Natural killer cell treated with Interleukin-12 subunit alpha and Interleukin-12 subunit beta and Interleukin-15 and Interleukin-18, amount 100 ng/mL, for 72 hours (primary cell): ENCODE measurements around the gene WDR93. TPM values are rescaled to one million over a fixed set of nuclear protein-coding genes. Genes with fewer than 3 reads are reported as not detected.

Experiments
- ATAC-seq, 2 donors: fragments of 150-1000 bp; cut with Tn5 transposase in 1 of 2; sonication (Bioruptor Pico), chemical (Tn5 transposase) in 1 of 2; 2 replicates each; pipeline ENCODE4 v1.10.0; 2021
- DNase-seq: peaks from one replicate; pipeline ENCODE4 v3.0.0; 2022; ENCODE audit warnings: low spot score
- H3K27ac Mint-ChIP-seq, 2 donors: 1 replicate in 1 of 2; 2 replicates in 1 of 2; pipeline ENCODE4 v1.8.0; 2022; ENCODE audit warnings: mixed read lengths in 2 of 2, mild to moderate bottlenecking in 1 of 2, moderate library complexity in 1 of 2
- H3K27me3 Mint-ChIP-seq, 2 donors: 1 replicate in 1 of 2; 2 replicates in 1 of 2; pipeline ENCODE4 v1.8.0; 2022; ENCODE audit warnings: mixed read lengths in 2 of 2
- H3K36me3 Mint-ChIP-seq: one replicate; pipeline ENCODE4 v1.8.0; 2022; ENCODE audit warnings: mixed read lengths
- H3K4me1 Mint-ChIP-seq, 2 donors: 1 replicate in 1 of 2; 2 replicates in 1 of 2; pipeline ENCODE4 v1.8.0; 2022; ENCODE audit warnings: low read depth in 2 of 2, mixed read lengths in 2 of 2, mild to moderate bottlenecking in 1 of 2
- H3K4me3 Mint-ChIP-seq: one replicate; pipeline ENCODE4 v1.8.0; 2022; ENCODE audit warnings: mixed read lengths
- H3K9me3 Mint-ChIP-seq: 2 replicates; pipeline ENCODE4 v1.8.0; 2022; ENCODE audit warnings: mixed read lengths
- total RNA-seq, 2 donors: library from RNA; stranded (reverse); gene quantifications; one replicate each; pipeline ENCODE4 v1.2.3, GENCODE V29; 2022

Gene WDR93
- total RNA-seq, 2 donors from 2014 or later: not detected

GRCh38 chr15:89735773-89736172 is 45.2 kb downstream of the WDR93 start:
- DNase-seq (no peak), ATAC-seq (no peak)
- Mint-ChIP-seq H3K4me1 (no peaks in the 10 kb centered on the region), H3K4me3 (no peak overlapping the region), H3K36me3 (no peaks in the 10 kb centered on the region), H3K27ac (no peak overlapping the region), H3K9me3 (no peaks in the 10 kb centered on the region), H3K27me3 (peaks cover 17 to 18% of the 10 kb centered on the region in 2 donors)

DNA sequence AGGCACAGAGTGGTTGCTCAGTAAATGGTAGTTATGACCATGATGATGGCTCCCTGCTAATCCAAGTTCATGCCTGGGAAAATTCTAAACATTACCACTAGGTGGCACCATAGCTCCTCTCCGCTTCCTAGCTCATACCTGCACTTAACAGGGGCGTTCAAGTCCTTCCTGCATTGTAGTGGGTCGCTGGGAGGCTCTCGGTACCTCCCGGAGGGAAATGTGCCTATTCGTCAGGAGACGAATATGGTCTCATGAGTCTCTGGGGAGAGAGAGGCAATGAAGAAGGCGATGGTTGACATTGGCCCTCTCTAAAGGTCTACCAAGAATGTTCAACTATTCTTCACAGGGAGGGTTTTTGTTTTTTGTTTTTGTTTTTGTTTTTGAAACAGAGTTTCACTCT is 49.5 kb downstream of the WDR93 start:
- no peak for DNase-seq
- Mint-ChIP-seq H3K9me3 (no peaks in the 10 kb centered on the region), H3K4me1 (no peaks in the 10 kb centered on the region), H3K27ac (no peak overlapping the region), H3K36me3 (no peaks in the 10 kb centered on the region), H3K27me3 (peaks cover 10 to 14% of the 10 kb centered on the region in 2 donors), H3K4me3 (no peak overlapping the region)
- ATAC-seq: peak; percentile 75 to 76

DNA sequence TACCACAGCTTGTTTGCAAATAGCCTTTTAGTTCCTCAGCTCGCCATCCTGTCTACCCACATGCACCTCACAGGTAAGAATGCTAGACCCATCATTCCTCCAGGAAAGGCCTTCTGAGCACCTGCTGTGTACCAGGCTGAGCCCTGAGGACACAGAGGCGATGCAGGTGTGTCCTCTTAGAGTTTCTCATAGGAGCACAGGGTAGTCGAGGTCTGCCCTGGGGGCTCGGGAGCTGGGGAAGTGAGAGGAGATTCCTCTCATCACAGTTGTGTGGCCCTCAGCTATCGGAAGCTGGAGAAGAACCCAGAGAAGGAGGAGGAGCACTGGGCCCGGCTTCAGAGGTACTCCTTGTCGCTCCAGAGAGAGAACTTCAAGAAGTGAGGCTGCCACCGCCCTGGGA is 52.4 kb downstream of the WDR93 start:
- H3K9me3 Mint-ChIP-seq: no peaks in the 10 kb centered on the region
- H3K27ac Mint-ChIP-seq: no peak overlapping the region
- no peaks in the 10 kb centered on the region for H3K36me3 Mint-ChIP-seq

DNA sequence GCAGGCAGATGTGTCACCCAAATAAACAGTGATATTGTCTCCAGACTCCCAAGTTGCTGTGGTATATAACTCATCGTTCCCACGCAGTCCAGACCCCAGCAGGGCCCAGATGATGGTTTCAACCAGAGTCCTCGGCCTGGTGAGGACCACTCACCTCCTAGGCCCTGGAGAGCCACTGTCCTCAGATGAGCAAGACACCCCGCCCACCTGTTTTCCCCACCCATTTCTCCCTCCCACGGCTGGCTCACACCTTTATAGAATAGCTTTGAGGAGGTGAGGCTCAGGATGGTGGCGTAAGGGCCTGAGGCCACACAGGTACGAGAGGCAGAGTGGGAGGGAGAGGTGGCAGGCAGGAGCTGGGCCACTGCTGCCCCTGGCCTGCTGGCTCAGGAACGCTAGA is 53.0 kb downstream of the WDR93 start:
- H3K4me3 Mint-ChIP-seq: no peak overlapping the region
- DNase-seq (no peak), ATAC-seq (no peak)
- no peaks in the 10 kb centered on the region for H3K4me1 Mint-ChIP-seq
- no peak overlapping the region for H3K27ac Mint-ChIP-seq
- H3K27me3 Mint-ChIP-seq: peaks cover 0 to 3% of the 10 kb centered on the region in 2 donors
- H3K36me3 Mint-ChIP-seq: no peaks in the 10 kb centered on the region
- H3K9me3 Mint-ChIP-seq: no peaks in the 10 kb centered on the region

More for the DNA sequence above, 52.4 kb downstream of the WDR93 start:
- no peak for DNase-seq
- H3K27me3 Mint-ChIP-seq: peaks cover 0 to 3% of the 10 kb centered on the region in 2 donors
- no peak overlapping the region for H3K4me3 Mint-ChIP-seq
- H3K4me1 Mint-ChIP-seq: no peaks in the 10 kb centered on the region
- ATAC-seq: no peak

- Mint-ChIP-seq H3K4me1 (peaks cover 0 to 2% of the 10 kb centered on the region in 2 donors), H3K4me3 (no peak overlapping the region), H3K27ac (no peak overlapping the region), H3K27me3 (no peaks in the 10 kb centered on the region), H3K36me3 (no peaks in the 10 kb centered on the region), H3K9me3 (no peaks in the 10 kb centered on the region)
- DNase-seq (no peak), ATAC-seq (no peak)
These were observed 54.5 kb downstream of the WDR93 start for GRCh38 chr15:89745131-89745530.

- no peaks in the 10 kb centered on the region for H3K9me3 Mint-ChIP-seq
- H3K4me3 Mint-ChIP-seq: no peak overlapping the region
- H3K4me1 Mint-ChIP-seq: peaks cover 0 to 2% of the 10 kb centered on the region in 2 donors
- H3K27ac Mint-ChIP-seq: no peak overlapping the region
- no peaks in the 10 kb centered on the region for H3K36me3 Mint-ChIP-seq
- DNase-seq: no peak
- ATAC-seq: no peak
- H3K27me3 Mint-ChIP-seq: no peaks in the 10 kb centered on the region
These were observed 55.2 kb downstream of the WDR93 start for GRCh38 chr15:89745768-89746167.

DNA sequence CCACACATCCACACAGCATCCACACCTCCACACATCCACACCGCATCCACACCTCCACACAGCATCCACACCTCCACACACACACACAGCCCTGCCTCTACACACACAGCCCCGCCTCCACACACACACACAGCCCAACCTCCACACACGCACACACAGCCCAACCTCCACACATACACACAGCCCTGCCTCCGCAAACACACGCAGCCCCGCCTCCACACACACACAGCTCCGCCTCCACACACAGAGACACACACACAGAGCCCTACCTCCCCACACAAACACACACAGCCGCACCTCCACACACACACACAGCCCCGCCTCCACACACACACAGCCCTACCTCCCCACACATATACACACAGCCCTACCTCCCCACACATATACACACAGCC is 55.8 kb downstream of the WDR93 start:
- no peak overlapping the region for H3K4me3 Mint-ChIP-seq

GRCh38 chr15:89747708-89748682 is 57.4 kb downstream of the WDR93 start:
- no peak for ATAC-seq
- H3K27me3 Mint-ChIP-seq: no peaks in the 10 kb centered on the region

More for the DNA sequence above, 55.8 kb downstream of the WDR93 start:
- H3K27me3 Mint-ChIP-seq: no peaks in the 10 kb centered on the region
- peaks cover 0 to 2% of the 10 kb centered on the region in 2 donors for H3K4me1 Mint-ChIP-seq
- no peak for DNase-seq
- no peak for ATAC-seq
- H3K36me3 Mint-ChIP-seq: no peaks in the 10 kb centered on the region
- no peak overlapping the region for H3K27ac Mint-ChIP-seq
- H3K9me3 Mint-ChIP-seq: no peaks in the 10 kb centered on the region

GRCh38 chr15:89749054-89749453 is 58.4 kb downstream of the WDR93 start:
- no peaks in the 10 kb centered on the region for H3K36me3 Mint-ChIP-seq
- peaks cover 0 to 2% of the 10 kb centered on the region in 2 donors for H3K4me1 Mint-ChIP-seq
- no peak overlapping the region for H3K27ac Mint-ChIP-seq
- DNase-seq (no peak), ATAC-seq (no peak)
- H3K27me3 Mint-ChIP-seq: no peaks in the 10 kb centered on the region
- H3K9me3 Mint-ChIP-seq: no peaks in the 10 kb centered on the region
- peak overlapping the region; percentile 83 for H3K4me3 Mint-ChIP-seq

More at GRCh38 chr15:89747708-89748682, 57.4 kb downstream of the WDR93 start:
- Mint-ChIP-seq H3K4me1 (peaks cover 0 to 2% of the 10 kb centered on the region in 2 donors), H3K9me3 (no peaks in the 10 kb centered on the region), H3K36me3 (no peaks in the 10 kb centered on the region), H3K27ac (no peak overlapping the region), H3K4me3 (peak overlapping the region; percentile 0)
- DNase-seq: no peak

- peaks cover under 1 to 2% of the 10 kb centered on the region in 2 donors for H3K27me3 Mint-ChIP-seq
- H3K9me3 Mint-ChIP-seq: no peaks in the 10 kb centered on the region
- no peaks in the 10 kb centered on the region for H3K36me3 Mint-ChIP-seq
- DNase-seq: no peak
- H3K4me1 Mint-ChIP-seq: peaks cover 0 to 2% of the 10 kb centered on the region in 2 donors
- peak overlapping the region; percentile 83 for H3K4me3 Mint-ChIP-seq
- ATAC-seq: no peak
- peak overlapping the region in 1 of 2 donors; percentile 49 for H3K27ac Mint-ChIP-seq
These were observed 58.9 kb downstream of the WDR93 start for GRCh38 chr15:89749526-89749925.

DNA sequence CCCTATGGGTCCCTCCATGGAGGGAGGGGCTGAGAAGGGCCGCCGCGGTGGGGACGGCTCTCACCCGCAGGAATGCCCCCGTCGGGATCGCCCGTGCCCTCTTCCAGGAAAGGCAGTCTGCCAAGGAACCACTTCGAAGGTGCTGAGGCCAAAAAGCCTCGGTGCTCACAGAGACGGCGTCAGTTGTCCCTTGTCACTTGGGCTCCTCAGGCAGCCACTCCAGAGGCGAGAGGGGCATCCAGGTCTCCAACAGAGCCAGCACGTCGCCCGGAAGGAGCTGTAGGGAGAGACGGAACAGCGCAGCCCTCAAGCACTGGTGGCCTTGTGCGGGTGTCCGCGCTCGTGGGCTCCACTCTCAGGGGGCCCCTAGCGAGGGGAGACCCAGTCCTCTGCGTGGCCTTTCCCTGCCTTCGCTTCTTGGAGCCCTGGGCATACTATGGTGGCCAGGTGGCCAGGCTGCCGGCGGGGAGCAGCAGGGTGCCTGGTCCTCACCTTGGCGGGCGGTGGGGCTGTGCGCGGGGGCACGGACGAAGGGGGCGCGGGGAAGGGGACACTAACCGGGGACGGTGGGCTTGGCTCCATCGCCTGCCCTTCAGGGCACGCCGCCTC is 59.4 kb downstream of the WDR93 start:
- DNase-seq: no peak
- Mint-ChIP-seq H3K9me3 (no peaks in the 10 kb centered on the region), H3K27ac (peak overlapping the region in 1 of 2 donors; percentile 49)

GRCh38 chr15:89750560-89751542 is 60.2 kb downstream of the WDR93 start, which contains the start of gene MESP1:
Gene MESP1, minus strand, starts transcription at chr15:89751249. Its CDS starts 18 bp downstream, at chr15:89751231.
- Mint-ChIP-seq H3K4me3 (peak within 1 kb of the TSS; percentile 83), H3K9me3 (no peaks in the 10 kb centered on the region), H3K27ac (peak within 1 kb of the TSS in 1 of 2 donors; percentile 49), H3K4me1 (peaks cover 0 to 2% of the 10 kb centered on the region in 2 donors), H3K36me3 (no peaks in the 10 kb centered on the region), H3K27me3 (peaks cover 7 to 15% of the 10 kb centered on the region in 2 donors)
- peak; percentile 95 for DNase-seq
- ATAC-seq: peak; percentile 93 to 95

More for the DNA sequence above, 59.4 kb downstream of the WDR93 start:
- ATAC-seq: peak in 1 of 2 donors; percentile 15
- peaks cover 0 to 2% of the 10 kb centered on the region in 2 donors for H3K4me1 Mint-ChIP-seq
- H3K27me3 Mint-ChIP-seq: peaks cover 4 to 8% of the 10 kb centered on the region in 2 donors
- no peaks in the 10 kb centered on the region for H3K36me3 Mint-ChIP-seq
- peak overlapping the region; percentile 83 for H3K4me3 Mint-ChIP-seq

DNA sequence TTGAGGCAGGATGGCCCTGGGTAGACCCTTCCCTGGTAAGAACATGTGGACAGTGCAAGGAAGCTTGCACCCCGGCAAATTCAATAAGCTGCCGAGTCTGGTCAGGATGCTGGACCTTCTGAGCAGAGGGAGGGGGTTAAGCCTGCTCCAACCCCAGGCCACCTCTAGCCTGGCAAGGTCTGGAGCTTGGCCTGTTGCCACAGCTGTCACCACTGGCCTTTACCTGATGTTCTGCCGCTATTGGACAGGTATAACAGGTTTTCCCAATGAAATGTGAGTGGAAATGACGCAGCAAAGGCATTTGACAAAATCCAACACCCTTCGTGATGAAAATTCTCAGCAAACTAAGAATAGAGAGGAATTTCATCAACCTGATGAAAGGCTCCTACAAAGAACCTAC is 61.1 kb downstream of the WDR93 start:
- DNase-seq (no peak), ATAC-seq (no peak)
- H3K36me3 Mint-ChIP-seq: no peaks in the 10 kb centered on the region
- H3K9me3 Mint-ChIP-seq: no peaks in the 10 kb centered on the region
- peaks cover 0 to 2% of the 10 kb centered on the region in 2 donors for H3K4me1 Mint-ChIP-seq
- peak overlapping the region; percentile 25 for H3K4me3 Mint-ChIP-seq
- H3K27me3 Mint-ChIP-seq: peaks cover 9 to 15% of the 10 kb centered on the region in 2 donors
- no peak overlapping the region for H3K27ac Mint-ChIP-seq
